T-helper 2 cell treated with Interferon-gamma antibody and Interleukin-4, amounts not matched to agents 5 μg/mL and 100 μg/mL, for 36 hours (primary cell): ENCODE results near the gene LAMC3.

Source experiments
- DNase-seq: peaks from one replicate; pipeline ENCODE4 v3.0.0; 2021; ENCODE audit warnings: low spot score
- H3K27ac Mint-ChIP-seq: one replicate; pipeline ENCODE4 v1.8.0; 2021; ENCODE audit warnings: mild to moderate bottlenecking, mixed read lengths
- H3K27me3 Mint-ChIP-seq: one replicate; pipeline ENCODE4 v1.8.0; 2021; ENCODE audit warnings: low read depth, mixed read lengths
- H3K36me3 Mint-ChIP-seq: one replicate; pipeline ENCODE4 v1.8.0; 2021; ENCODE audit warnings: low read depth, mixed read lengths
- H3K4me1 Mint-ChIP-seq: one replicate; pipeline ENCODE4 v1.8.0; 2021; ENCODE audit warnings: low read depth, mixed read lengths
- H3K4me3 Mint-ChIP-seq: one replicate; pipeline ENCODE4 v1.8.0; 2022; ENCODE audit warnings: mild to moderate bottlenecking, moderate library complexity, mixed read lengths
- H3K9me3 Mint-ChIP-seq: one replicate; pipeline ENCODE4 v1.8.0; 2021; ENCODE audit warnings: mixed read lengths

Gene LAMC3

DNA sequence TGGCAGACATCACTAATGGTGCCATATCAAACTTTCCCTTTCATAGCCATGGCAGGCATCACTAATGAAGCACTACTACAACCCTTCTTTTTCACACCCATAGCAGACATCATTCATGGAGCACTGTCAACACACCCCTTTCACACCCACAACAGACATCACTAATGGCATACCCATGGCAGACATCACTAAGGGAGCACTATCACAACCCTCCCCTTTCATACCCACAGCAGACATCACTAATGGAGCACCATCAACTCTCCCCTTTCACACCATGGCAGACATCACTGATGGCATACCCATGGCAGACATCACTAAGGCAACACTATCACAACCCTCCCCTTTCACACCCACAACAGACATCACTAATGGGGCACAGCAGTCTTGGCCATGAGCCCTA, 33.7 kb downstream of the LAMC3 start:
- Mint-ChIP-seq H3K27ac (no peak overlapping the region), H3K27me3 (no peaks in the 10 kb centered on the region)

DNA sequence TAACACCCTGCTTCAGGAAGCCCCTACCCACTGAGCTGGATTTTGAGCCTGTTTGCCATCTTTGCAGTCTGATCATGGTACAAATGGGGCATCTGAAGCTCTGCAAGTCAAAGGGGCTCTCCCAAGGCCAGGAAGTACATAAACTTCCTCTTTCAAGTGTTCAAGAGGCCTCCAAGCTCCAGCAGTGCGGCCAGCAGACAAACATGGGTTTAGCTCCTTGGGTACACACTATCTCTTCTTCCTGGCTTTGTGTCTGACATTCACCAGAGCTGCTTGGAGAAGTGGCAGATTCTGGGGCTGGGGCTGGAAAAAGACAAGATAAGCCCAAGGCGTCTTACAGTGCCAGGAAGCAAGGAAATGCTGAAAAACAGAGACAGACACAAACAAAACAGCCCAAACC, 34.1 kb downstream of the LAMC3 start:
- no peak overlapping the region for H3K27ac Mint-ChIP-seq
- no peaks in the 10 kb centered on the region for H3K36me3 Mint-ChIP-seq
- H3K4me1 Mint-ChIP-seq: no peaks in the 10 kb centered on the region
- no peaks in the 10 kb centered on the region for H3K27me3 Mint-ChIP-seq
- no peak overlapping the region for H3K4me3 Mint-ChIP-seq
- no peak for DNase-seq
- H3K9me3 Mint-ChIP-seq: no peaks in the 10 kb centered on the region

More for the DNA sequence above, 33.7 kb downstream of the LAMC3 start:
- no peak overlapping the region for H3K4me3 Mint-ChIP-seq
- no peaks in the 10 kb centered on the region for H3K4me1 Mint-ChIP-seq
- H3K9me3 Mint-ChIP-seq: no peaks in the 10 kb centered on the region
- no peak for DNase-seq
- H3K36me3 Mint-ChIP-seq: no peaks in the 10 kb centered on the region

- Mint-ChIP-seq H3K9me3 (no peaks in the 10 kb centered on the region), H3K4me1 (no peaks in the 10 kb centered on the region), H3K36me3 (no peaks in the 10 kb centered on the region)
Observed at GRCh38 chr9:131043646-131044045, 34.7 kb downstream of the LAMC3 start.

DNA sequence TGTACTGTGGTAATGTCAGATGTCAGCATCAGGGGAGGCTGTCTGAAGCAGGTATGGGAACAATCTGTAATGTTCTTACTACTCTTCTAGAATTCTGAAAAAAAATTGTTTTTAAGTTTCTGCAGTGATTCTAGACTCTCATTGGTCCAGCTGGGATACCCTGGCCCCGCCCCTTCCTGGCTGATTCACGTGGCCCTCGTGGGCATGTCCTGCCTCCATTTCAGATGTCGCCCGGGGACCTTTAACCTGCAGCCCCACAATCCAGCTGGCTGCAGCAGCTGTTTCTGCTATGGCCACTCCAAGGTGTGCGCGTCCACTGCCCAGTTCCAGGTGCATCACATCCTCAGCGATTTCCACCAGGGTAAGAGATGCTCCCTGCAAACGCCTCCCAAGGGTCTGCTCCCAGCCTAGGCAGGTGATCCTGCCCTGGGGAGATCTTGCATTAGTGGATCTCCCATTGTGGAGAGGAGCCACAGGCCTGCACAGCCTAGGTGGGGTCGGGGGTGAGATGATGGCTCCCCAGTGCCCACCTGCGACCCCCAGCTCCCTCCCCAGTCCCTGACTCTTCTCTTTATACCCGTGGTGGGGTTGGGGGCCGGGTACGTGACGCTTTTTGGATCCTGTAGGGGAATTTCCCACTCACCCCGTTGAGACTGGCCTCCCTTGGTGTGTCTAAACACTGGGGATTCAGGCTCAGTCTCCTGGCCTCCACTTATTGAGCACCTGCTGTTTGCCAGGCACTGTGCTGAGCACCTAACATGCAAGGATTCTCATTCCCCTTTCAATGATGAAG, 36.5 kb downstream of the LAMC3 start:
- Mint-ChIP-seq H3K4me1 (no peaks in the 10 kb centered on the region), H3K27ac (no peak overlapping the region), H3K36me3 (no peaks in the 10 kb centered on the region), H3K9me3 (no peaks in the 10 kb centered on the region), H3K27me3 (peaks cover 2% of the 10 kb centered on the region), H3K4me3 (no peak overlapping the region)
- no peak for DNase-seq

More at GRCh38 chr9:131043646-131044045, 34.7 kb downstream of the LAMC3 start:
- DNase-seq: no peak
- Mint-ChIP-seq H3K27me3 (peaks cover 2% of the 10 kb centered on the region), H3K4me3 (no peak overlapping the region), H3K27ac (no peak overlapping the region)

DNA sequence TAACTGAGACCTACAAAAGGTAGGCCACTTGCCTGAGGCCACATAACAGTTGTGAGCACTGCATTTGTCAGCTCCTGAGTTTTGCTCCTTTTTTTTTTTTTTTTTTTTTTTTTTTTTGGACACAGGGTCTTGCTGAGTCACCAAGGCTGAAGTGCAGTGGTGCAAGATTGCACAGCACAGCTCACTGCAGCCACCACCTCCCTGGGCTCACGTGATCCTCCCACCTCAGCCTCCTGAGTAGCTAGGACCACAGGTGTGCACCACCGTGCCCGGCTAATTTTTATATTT, 37.1 kb downstream of the LAMC3 start:
- no peak for DNase-seq
- H3K4me3 Mint-ChIP-seq: no peak overlapping the region
- H3K4me1 Mint-ChIP-seq: no peaks in the 10 kb centered on the region
- peaks cover 2% of the 10 kb centered on the region for H3K27me3 Mint-ChIP-seq
- no peaks in the 10 kb centered on the region for H3K36me3 Mint-ChIP-seq
- H3K27ac Mint-ChIP-seq: no peak overlapping the region
- no peaks in the 10 kb centered on the region for H3K9me3 Mint-ChIP-seq

DNA sequence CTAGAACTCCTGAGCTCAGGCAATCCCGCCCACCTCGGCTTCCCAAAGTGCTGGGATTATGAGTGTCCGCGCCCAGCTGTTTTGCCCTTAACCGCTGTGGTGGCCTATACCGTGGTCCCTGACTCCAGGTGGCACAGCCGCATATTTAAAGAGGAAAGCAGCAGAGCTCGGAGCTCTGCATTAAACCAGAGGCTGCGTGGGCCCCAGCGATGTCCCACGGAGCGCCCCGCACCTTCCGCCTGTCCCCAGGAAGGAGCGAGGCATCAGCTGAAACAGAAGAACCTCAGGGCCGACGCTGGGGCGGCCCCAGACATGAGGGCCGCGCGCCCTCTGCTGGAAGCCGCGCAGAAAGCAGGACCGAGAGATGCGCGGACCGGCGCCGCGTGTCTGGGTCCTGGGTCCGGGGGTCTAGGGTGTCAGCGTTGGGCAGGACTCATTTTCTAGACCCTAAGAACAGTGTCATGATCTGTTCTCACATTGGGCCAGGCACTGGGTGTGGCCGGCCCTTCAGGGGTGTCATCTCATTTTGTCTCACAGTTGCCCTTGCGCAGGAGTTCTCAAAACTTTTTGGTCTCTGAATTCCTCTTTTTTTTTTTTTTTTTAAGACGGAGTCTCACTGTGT, 37.7 kb downstream of the LAMC3 start:
- H3K9me3 Mint-ChIP-seq: no peaks in the 10 kb centered on the region
- no peak overlapping the region for H3K4me3 Mint-ChIP-seq
- H3K4me1 Mint-ChIP-seq: no peaks in the 10 kb centered on the region
- peaks cover 2% of the 10 kb centered on the region for H3K27me3 Mint-ChIP-seq
- no peaks in the 10 kb centered on the region for H3K36me3 Mint-ChIP-seq
- H3K27ac Mint-ChIP-seq: no peak overlapping the region
- DNase-seq: peak; percentile 66

DNA sequence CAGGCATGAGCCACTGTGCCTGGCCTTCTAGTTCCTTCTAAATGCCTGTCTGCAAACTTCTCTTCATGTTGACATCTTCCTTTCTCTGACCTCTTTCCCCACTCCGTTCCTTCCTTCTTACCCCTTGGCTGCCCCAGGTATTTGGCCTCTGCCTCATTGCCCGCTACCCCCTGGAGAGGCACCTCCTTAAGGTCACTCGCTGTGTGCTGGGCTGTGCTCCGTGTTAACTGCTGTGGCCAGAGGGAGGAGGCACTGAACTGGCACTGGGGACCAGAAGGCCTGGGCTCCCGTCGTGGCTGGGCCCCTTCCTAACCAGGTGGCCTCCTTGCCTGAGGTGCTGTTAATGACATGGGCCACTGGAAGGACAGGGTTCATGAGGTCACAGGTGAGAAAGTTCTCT, 39.4 kb downstream of the LAMC3 start:
- no peaks in the 10 kb centered on the region for H3K36me3 Mint-ChIP-seq
- H3K4me1 Mint-ChIP-seq: no peaks in the 10 kb centered on the region
- H3K4me3 Mint-ChIP-seq: no peak overlapping the region
- DNase-seq: no peak
- H3K27ac Mint-ChIP-seq: no peak overlapping the region
- H3K9me3 Mint-ChIP-seq: no peaks in the 10 kb centered on the region
- peaks cover 2% of the 10 kb centered on the region for H3K27me3 Mint-ChIP-seq

DNA sequence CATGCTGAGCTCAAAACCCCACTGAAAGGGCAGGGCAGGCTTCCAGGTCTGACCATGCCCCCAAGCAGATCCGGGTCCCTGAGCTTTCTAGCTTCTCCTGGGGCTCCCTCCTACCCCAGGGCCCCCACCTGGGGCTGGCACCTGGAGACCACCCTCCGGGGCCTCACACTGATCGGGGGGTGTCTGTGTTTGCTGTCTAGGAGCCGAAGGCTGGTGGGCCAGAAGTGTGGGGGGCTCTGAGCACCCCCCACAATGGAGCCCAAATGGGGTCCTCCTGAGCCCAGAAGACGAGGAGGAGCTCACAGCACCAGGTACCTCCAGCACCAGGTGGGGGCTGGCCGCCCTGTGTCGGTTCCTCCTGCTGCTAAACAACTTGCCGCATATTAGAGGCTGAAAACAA, 39.8 kb downstream of the LAMC3 start:
- no peaks in the 10 kb centered on the region for H3K9me3 Mint-ChIP-seq
- no peak overlapping the region for H3K4me3 Mint-ChIP-seq
- no peak overlapping the region for H3K27ac Mint-ChIP-seq
- DNase-seq: no peak
- no peaks in the 10 kb centered on the region for H3K36me3 Mint-ChIP-seq
- no peaks in the 10 kb centered on the region for H3K4me1 Mint-ChIP-seq
- peaks cover 2% of the 10 kb centered on the region for H3K27me3 Mint-ChIP-seq

- no peaks in the 10 kb centered on the region for H3K9me3 Mint-ChIP-seq
- no peak overlapping the region for H3K4me3 Mint-ChIP-seq
- no peaks in the 10 kb centered on the region for H3K36me3 Mint-ChIP-seq
- H3K4me1 Mint-ChIP-seq: no peaks in the 10 kb centered on the region
- H3K27me3 Mint-ChIP-seq: peaks cover 2% of the 10 kb centered on the region
- no peak overlapping the region for H3K27ac Mint-ChIP-seq
- no peak for DNase-seq
Observed at GRCh38 chr9:131049829-131050715, 41.1 kb downstream of the LAMC3 start.

DNA sequence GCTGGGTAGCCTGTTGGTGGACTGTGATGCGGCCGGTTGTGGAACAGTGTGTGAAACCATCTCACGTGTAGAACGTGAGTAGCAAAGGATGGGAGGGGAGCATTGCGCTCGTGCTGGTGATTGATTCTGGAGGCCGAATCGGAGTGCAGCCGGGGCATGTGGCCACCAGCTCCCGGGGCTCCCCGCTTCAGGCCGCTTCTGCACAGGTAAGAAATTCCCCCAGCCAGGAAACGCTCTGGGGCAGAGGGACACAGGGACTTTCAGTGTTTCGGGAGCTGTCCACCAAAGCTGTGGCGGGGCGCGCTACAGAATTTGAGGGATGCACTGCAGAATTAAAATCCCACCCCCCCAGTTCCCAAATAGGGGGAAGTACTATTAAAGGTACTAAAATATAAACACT, 41.9 kb downstream of the LAMC3 start:
- H3K27ac Mint-ChIP-seq: no peak overlapping the region
- H3K36me3 Mint-ChIP-seq: no peaks in the 10 kb centered on the region
- H3K27me3 Mint-ChIP-seq: peaks cover 2% of the 10 kb centered on the region
- no peak overlapping the region for H3K4me3 Mint-ChIP-seq
- no peaks in the 10 kb centered on the region for H3K9me3 Mint-ChIP-seq
- no peak for DNase-seq
- H3K4me1 Mint-ChIP-seq: no peaks in the 10 kb centered on the region

GRCh38 chr9:131051592-131052517, 42.9 kb downstream of the LAMC3 start:
- Mint-ChIP-seq H3K36me3 (no peaks in the 10 kb centered on the region), H3K27ac (no peak overlapping the region), H3K27me3 (peaks cover 2% of the 10 kb centered on the region), H3K9me3 (no peaks in the 10 kb centered on the region), H3K4me1 (no peaks in the 10 kb centered on the region), H3K4me3 (no peak overlapping the region)
- no peak for DNase-seq

- Mint-ChIP-seq H3K9me3 (no peaks in the 10 kb centered on the region), H3K4me1 (no peaks in the 10 kb centered on the region), H3K27ac (no peak overlapping the region), H3K4me3 (no peak overlapping the region), H3K36me3 (no peaks in the 10 kb centered on the region), H3K27me3 (no peaks in the 10 kb centered on the region)
- DNase-seq: no peak
Observed at GRCh38 chr9:131053896-131054295, 44.9 kb downstream of the LAMC3 start.

DNA sequence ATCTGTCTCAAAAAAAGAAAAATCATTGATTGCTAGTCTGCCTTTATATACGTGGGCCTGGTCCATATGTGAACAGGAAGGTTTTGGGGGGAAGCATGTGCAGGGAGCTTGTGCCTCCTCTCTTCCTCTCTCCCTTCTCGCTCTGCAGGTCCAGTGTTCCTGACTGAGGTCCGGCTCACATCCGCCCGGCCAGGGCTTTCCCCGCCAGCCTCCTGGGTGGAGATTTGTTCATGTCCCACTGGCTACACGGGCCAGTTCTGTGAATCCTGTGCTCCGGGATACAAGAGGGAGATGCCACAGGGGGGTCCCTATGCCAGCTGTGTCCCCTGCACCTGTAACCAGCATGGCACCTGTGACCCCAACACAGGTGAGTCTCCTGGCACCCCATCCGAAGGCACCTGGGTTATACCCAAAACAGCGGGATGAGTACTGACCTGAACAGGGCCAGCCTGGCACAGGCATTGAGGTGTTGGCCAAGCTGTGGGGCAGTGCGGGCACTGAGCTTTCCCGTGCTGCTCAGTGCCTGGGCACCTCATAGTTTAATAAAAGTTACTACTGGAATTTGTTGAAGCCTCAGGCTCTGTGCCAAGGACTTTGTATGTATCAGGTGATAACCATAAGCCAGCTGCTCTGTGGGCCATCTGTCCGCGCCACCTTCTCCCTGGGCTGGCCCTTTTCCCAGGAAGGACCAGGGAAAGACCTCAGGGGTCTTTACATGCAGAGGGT, 48.0 kb downstream of the LAMC3 start:
- DNase-seq: no peak
- Mint-ChIP-seq H3K9me3 (no peaks in the 10 kb centered on the region), H3K27me3 (no peaks in the 10 kb centered on the region), H3K36me3 (no peaks in the 10 kb centered on the region), H3K4me1 (no peaks in the 10 kb centered on the region), H3K27ac (no peak overlapping the region), H3K4me3 (no peak overlapping the region)
